GM13976 (cell line): ENCODE measurements around the gene TWSG1.

Experiments
- DNase-seq: peaks from one replicate; pipeline ENCODE4 v3.0.0; 2012; ENCODE audit warnings: low spot score
- CTCF ChIP-seq: IDR thresholded peaks from 2 replicates; pipeline ENCODE4 v1.5.1; 2012; ENCODE audit warnings: borderline replicate concordance, mild to moderate bottlenecking; ENCODE audit not compliant: insufficient read depth; ENCODE audit errors: extremely low read depth, missing control alignments, control extremely low read depth
- in situ Hi-C: fragments of 300-500 bp; cut with MboI; formaldehyde crosslinking; loops from one replicate; pipeline ENCODE4 v1.12.0; 2022; ENCODE audit warnings: low sequenced_read_pairs, mixed read lengths, inconsistent platforms; ENCODE audit not compliant: unreplicated experiment

Gene TWSG1

GRCh38 chr18:9404565-9405060 lies 70.0 kb downstream of the TWSG1 start:
- TF ChIP-seq CTCF, result no peak
- peak; percentile 57 for DNase-seq
- in situ Hi-C loops, result no loop called here

GRCh38 chr18:9405130-9405529 lies 70.6 kb downstream of the TWSG1 start:
- in situ Hi-C loops, result no loop called here
- no peak for DNase-seq
- TF ChIP-seq CTCF, result no peak

- no peak for TF ChIP-seq CTCF
- no peak for DNase-seq
- in situ Hi-C loops, result no loop called here
Measured at GRCh38 chr18:9405977-9406376, 71.4 kb downstream of the TWSG1 start.

GRCh38 chr18:9410515-9410914 lies 75.9 kb downstream of the TWSG1 start:
- DNase-seq, result no peak
- TF ChIP-seq CTCF, result no peak
- in situ Hi-C loops, result no loop called here

GRCh38 chr18:9413576-9413975 lies 79.0 kb downstream of the TWSG1 start:
- in situ Hi-C loops, result no loop called here
- no peak for TF ChIP-seq CTCF
- no peak for DNase-seq

- in situ Hi-C loops, result no loop called here
- TF ChIP-seq CTCF, result no peak
- no peak for DNase-seq
Measured at GRCh38 chr18:9416563-9417072, 82.0 kb downstream of the TWSG1 start.
